IMR-90 (cell line): ENCODE results near the gene MTURN. TPM values are rescaled to one million over a fixed set of nuclear protein-coding genes. Genes with fewer than 3 reads are reported as not detected.

Source experiments
- ATAC-seq: fragments of 200-7000 bp; cut with Tn5 transposase; 2 replicates; pipeline ENCODE4 v1.9.1; 2020; ENCODE audit warnings: low read depth, mild to moderate bottlenecking, moderate library complexity
- BruUV-seq: library from RNA; stranded (reverse); fragments of 400-500 nt; replicated peaks from 2 replicates; lab custom pipeline; 2021; lab: Mats Ljungman, UMichigan
- CTCF ChIA-PET: fragments of 300-600 bp; formaldehyde crosslinking; extraction: SDS; loops from one replicate; lab custom pipeline; 2021; ENCODE audit warnings: antibody characterized with exemption; lab: Yijun Ruan, JAX
- POLR2A ChIA-PET: fragments of 300-600 bp; sonication (Branson Sonifier 250); formaldehyde crosslinking; loops from one replicate; lab custom pipeline; 2022; ENCODE audit warnings: antibody characterized with exemption; ENCODE audit not compliant: unreplicated experiment; lab: Charles Lee
- DNase-seq: peaks from one replicate; pipeline ENCODE4 v3.0.0; 2013
- H2AFZ ChIP-seq: replicated peaks from 2 replicates; pipeline ENCODE3; 2013; ENCODE audit warnings: low read length, mild to moderate bottlenecking; ENCODE audit not compliant: poor library complexity
- H2AK5ac ChIP-seq: 2 replicates; pipeline ENCODE4 v1.6.1; 2013; ENCODE audit warnings: low read depth, low read length, inconsistent platforms
- H2AK9ac ChIP-seq: replicated peaks from 2 replicates; pipeline ENCODE3; 2013; ENCODE audit warnings: mild to moderate bottlenecking, low read depth, low read length, moderate library complexity; ENCODE audit not compliant: poor library complexity
- H2BK120ac ChIP-seq: 2 replicates; pipeline ENCODE4 v1.6.1; 2013; ENCODE audit warnings: low read depth, low read length, inconsistent platforms
- H2BK15ac ChIP-seq: 3 replicates; pipeline ENCODE4 v1.6.1; 2013; ENCODE audit warnings: low read depth, low read length, inconsistent platforms
- H2BK20ac ChIP-seq: 2 replicates; pipeline ENCODE4 v1.6.1; 2013; ENCODE audit warnings: low read depth, mild to moderate bottlenecking, inconsistent platforms, low read length, moderate library complexity
- H2BK5ac ChIP-seq: 2 replicates; pipeline ENCODE4 v1.6.1; 2013; ENCODE audit warnings: mild to moderate bottlenecking, low read depth, low read length, inconsistent platforms; ENCODE audit not compliant: poor library complexity, severe bottlenecking
- H3K14ac ChIP-seq: replicated peaks from 2 replicates; pipeline ENCODE4 v1.6.1; 2013; ENCODE audit warnings: low read depth, low read length, inconsistent platforms
- H3K18ac ChIP-seq: 2 replicates; pipeline ENCODE4 v1.6.1; 2013; ENCODE audit warnings: low read depth, low read length, control low read depth
- H3K23ac ChIP-seq: 2 replicates; pipeline ENCODE4 v1.6.1; 2013; ENCODE audit warnings: low read depth, low read length, inconsistent platforms
- H3K27ac ChIP-seq: 2 replicates; pipeline ENCODE4 v1.5.1; 2013; ENCODE audit warnings: mild to moderate bottlenecking, control low read depth, low read length; ENCODE audit not compliant: insufficient read depth
- H3K27me3 ChIP-seq: 2 replicates; pipeline ENCODE4 v1.6.1; 2013; ENCODE audit warnings: low read length; ENCODE audit not compliant: control insufficient read depth, insufficient read depth
- H3K36me3 ChIP-seq: 2 replicates; pipeline ENCODE4 v1.6.1; 2013; ENCODE audit warnings: low read length, mixed read lengths; ENCODE audit not compliant: control insufficient read depth, insufficient read depth
- H3K4ac ChIP-seq: 2 replicates; pipeline ENCODE4 v1.6.1; 2013; ENCODE audit warnings: low read depth, low read length, inconsistent platforms
- H3K4me1 ChIP-seq: 2 replicates; pipeline ENCODE4 v1.6.1; 2013; ENCODE audit warnings: low read length, mixed read lengths; ENCODE audit not compliant: control insufficient read depth, insufficient read depth
- H3K4me2 ChIP-seq: 2 replicates; pipeline ENCODE4 v1.6.1; 2013; ENCODE audit warnings: low read depth, mild to moderate bottlenecking, control low read depth, low read length, moderate library complexity
- H3K4me3 ChIP-seq: 2 replicates; pipeline ENCODE4 v1.5.1; 2013; ENCODE audit warnings: low read depth, mild to moderate bottlenecking, control low read depth, low read length, moderate library complexity; ENCODE audit not compliant: insufficient read depth
- H3K56ac ChIP-seq: 2 replicates; pipeline ENCODE4 v1.6.1; 2013; ENCODE audit warnings: low read length, inconsistent platforms; ENCODE audit not compliant: insufficient read depth; ENCODE audit errors: extremely low read depth
- H3K79me1 ChIP-seq, 2 experiments: 2 replicates each; pipeline ENCODE4 v1.6.1; 2013; ENCODE audit warnings: low read length in 2 of 2, inconsistent platforms in 1 of 2, low read depth in 1 of 2
- H3K9ac ChIP-seq: 2 replicates; pipeline ENCODE4 v1.6.1; 2013; ENCODE audit warnings: low read depth, low read length, control low read depth
- H3K9me1 ChIP-seq: 2 replicates; pipeline ENCODE4 v1.6.1; 2013; ENCODE audit warnings: low read length, inconsistent platforms; ENCODE audit not compliant: insufficient read depth
- H3K9me3 ChIP-seq: 2 replicates; pipeline ENCODE4 v1.6.1; 2013; ENCODE audit warnings: low read length; ENCODE audit not compliant: control insufficient read depth, insufficient read depth
- H4K20me1 ChIP-seq: 2 replicates; pipeline ENCODE4 v1.6.1; 2013; ENCODE audit warnings: low read length, inconsistent platforms; ENCODE audit not compliant: insufficient read depth
- H4K5ac ChIP-seq: 2 replicates; pipeline ENCODE4 v1.6.1; 2013; ENCODE audit warnings: mild to moderate bottlenecking, low read depth, low read length, control low read depth
- H4K8ac ChIP-seq, 2 experiments: 2 replicates each; pipeline ENCODE4 v1.6.1; 2013; ENCODE audit warnings: low read depth in 2 of 2, low read length in 2 of 2, control low read depth in 1 of 2, inconsistent platforms in 1 of 2
- H4K91ac ChIP-seq: 2 replicates; pipeline ENCODE4 v1.6.1; 2013; ENCODE audit warnings: low read depth, low read length, inconsistent platforms; ENCODE audit not compliant: insufficient read depth
- BHLHE40 ChIP-seq: fragments of 150-350 bp; IDR thresholded peaks from 2 replicates; pipeline ENCODE4 v1.6.1; 2016; ENCODE audit warnings: mild to moderate bottlenecking, low read depth, low read length
- CHD1 ChIP-seq: IDR thresholded peaks from 2 replicates; pipeline ENCODE4 v1.6.1; 2012; ENCODE audit warnings: low read depth, low read length, improper control_type of control experiment
- CTCF ChIP-seq: conservative IDR thresholded peaks from 2 replicates; pipeline ENCODE4 v1.5.1; 2012; ENCODE audit warnings: mild to moderate bottlenecking, low read depth, low read length, improper control_type of control experiment
- ELK1 ChIP-seq: fragments of 150-350 bp; IDR thresholded peaks from 2 replicates; pipeline ENCODE4 v1.6.1; 2016; ENCODE audit warnings: low read depth, mild to moderate bottlenecking, low read length, moderate library complexity, borderline replicate concordance
- FOS ChIP-seq: fragments of 150-350 bp; IDR thresholded peaks from 2 replicates; pipeline ENCODE4 v1.6.1; 2016; ENCODE audit warnings: low read depth, low read length
- MAFK ChIP-seq: IDR thresholded peaks from 2 replicates; pipeline ENCODE4 v1.6.1; 2012; ENCODE audit warnings: low read depth, low read length, improper control_type of control experiment
- MXI1 ChIP-seq: IDR thresholded peaks from 2 replicates; pipeline ENCODE4 v1.6.1; 2012; ENCODE audit warnings: low read depth, mild to moderate bottlenecking, low read length, moderate library complexity, borderline replicate concordance
- NFE2L2 ChIP-seq: fragments of 150-350 bp; IDR thresholded peaks from 2 replicates; pipeline ENCODE4 v1.6.1; 2016; ENCODE audit warnings: low read depth, mild to moderate bottlenecking, low read length
- RAD21 ChIP-seq: IDR thresholded peaks from 2 replicates; pipeline ENCODE4 v1.6.1; 2012; ENCODE audit warnings: low read length, improper control_type of control experiment
- RCOR1 ChIP-seq: IDR thresholded peaks from 2 replicates; pipeline ENCODE4 v1.6.1; 2012; ENCODE audit warnings: mild to moderate bottlenecking, low read length, improper control_type of control experiment; ENCODE audit not compliant: insufficient replicate concordance
- RFX5 ChIP-seq: IDR thresholded peaks from 2 replicates; pipeline ENCODE4 v1.8.0; 2012; ENCODE audit warnings: low read depth, mild to moderate bottlenecking, low read length, moderate library complexity
- USF2 ChIP-seq: fragments of 150-350 bp; IDR thresholded peaks from 2 replicates; pipeline ENCODE4 v1.6.1; 2017; ENCODE audit warnings: mild to moderate bottlenecking, antibody characterized with exemption, low read length, low read depth
- WGBS, 2 experiments: methylation state at CpG; one replicate each; pipeline versions ENCODE4 v1.1.5 to v1.1.7; 2013; ENCODE audit warnings: missing lambda C conversion rate in 2 of 2; ENCODE audit not compliant: insufficient read length in 1 of 2; ENCODE audit errors: extremely low coverage in 2 of 2; 5-methylcytosine and 5-hydroxymethylcytosine counted together
- dilution Hi-C: fragments of 300-500 bp; cut with HindIII; formaldehyde crosslinking; loops from one replicate; pipeline ENCODE4 v1.14.3; 2018; ENCODE audit warnings: low sequenced_read_pairs; ENCODE audit not compliant: unreplicated experiment
- in situ Hi-C: fragments of 300-500 bp; cut with MboI; formaldehyde crosslinking; loops from 3 replicates; pipeline ENCODE4 v1.14.3; 2019; ENCODE audit warnings: low sequenced_read_pairs, inconsistent platforms, mixed read lengths
- intact Hi-C: fragments of 100-400 bp; cut with micrococcal nuclease; formaldehyde crosslinking; loops from 2 replicates; pipeline ENCODE4 v1.10.0; 2022
- polyA plus RNA-seq, 3 experiments: library from polyadenylated mRNA; depleted of rRNA; stranded (reverse); fragments of >200 nt; gene quantifications; 2 replicates each; pipeline ENCODE4 v1.2.3, GENCODE V29; 2012; ENCODE audit warnings: low replicate concordance in 1 of 3
- total RNA-seq: library from RNA; depleted of rRNA; stranded (reverse); fragments of >200 nt; gene quantifications from 2 replicates; pipeline ENCODE4 v1.2.3, GENCODE V29; 2012

Gene MTURN
- total and polyA plus RNA-seq, 2 of the 4 experiments (the other 2 are of a cell fraction): 2.8 to 5.6 TPM

GRCh38 chr7:30206491-30206890 lies 71.7 kb downstream of the MTURN start:
- no peaks in the 10 kb centered on the region for H4K20me1 ChIP-seq
- no peak overlapping the region for H3K27ac ChIP-seq
- no peaks in the 10 kb centered on the region for H3K36me3 ChIP-seq
- H3K4me3 ChIP-seq: no peak overlapping the region
- DNase-seq (peak; percentile 13), ATAC-seq (no peak)
- CTCF ChIA-PET: interaction anchor here (1.1 kb wide), 1 partner anchor 10 kb away, joined by 3 read pairs; no protein-coding TSS in a partner anchor
- no peak overlapping the region for H2AFZ ChIP-seq
- POLR2A ChIA-PET: no interaction called here
- H2BK120ac ChIP-seq: no peak overlapping the region
- no TSS peak for BruUV-seq
- no peak overlapping the region for H2BK20ac ChIP-seq
- no peak for TF ChIP-seq ELK1
- no peak for TF ChIP-seq RCOR1
- TF ChIP-seq RFX5: no peak
- TF ChIP-seq NFE2L2: no peak
- no peak for TF ChIP-seq MAFK
- no peak for TF ChIP-seq USF2
- TF ChIP-seq RAD21: no peak
- TF ChIP-seq MXI1: no peak
- no peak for TF ChIP-seq FOS
- TF ChIP-seq BHLHE40: no peak
- no peak for TF ChIP-seq CHD1
- no peak for TF ChIP-seq CTCF
- H3K9me3 ChIP-seq: no peaks in the 10 kb centered on the region
- H3K79me1 ChIP-seq: no peaks in the 10 kb centered on the region
- no peak overlapping the region for H4K5ac ChIP-seq
- no peak overlapping the region for H3K18ac ChIP-seq
- no peak overlapping the region for H2AK9ac ChIP-seq
- intact Hi-C loops (no loop called here), in situ Hi-C loops (no loop called here), dilution Hi-C loops (no loop called here)
- H3K14ac ChIP-seq: no peak overlapping the region
- H3K56ac ChIP-seq: no peak overlapping the region
- no peak overlapping the region for H2BK5ac ChIP-seq
- H3K9ac ChIP-seq: no peak overlapping the region
- no peak overlapping the region for H4K91ac ChIP-seq
- no peak overlapping the region for H3K4me2 ChIP-seq
- no CpG with 5 or more reads among the region's 4 CpGs for WGBS, 2 experiments
- H3K23ac ChIP-seq: no peak overlapping the region
- no peak overlapping the region for H2BK15ac ChIP-seq
- H3K27me3 ChIP-seq: peaks cover 6% of the 10 kb centered on the region
- no peak overlapping the region for H4K8ac ChIP-seq
- H3K9me1 ChIP-seq: no peaks in the 10 kb centered on the region
- no peaks in the 10 kb centered on the region for H3K4me1 ChIP-seq
- H3K4ac ChIP-seq: no peak overlapping the region
- no peak overlapping the region for H2AK5ac ChIP-seq
